Neural crest cell (in vitro differentiated cells): Measurements from ENCODE around the gene HSP90AB1. TPM values are rescaled to one million over a fixed set of nuclear protein-coding genes. Genes with fewer than 3 reads are reported as not detected.

Source experiments
- DNase-seq: peaks from one replicate; pipeline ENCODE4 v3.0.0; 2021; ENCODE audit warnings: low read depth, mixed read lengths, low spot score
- H3K27ac Mint-ChIP-seq: one replicate; pipeline ENCODE4 v1.8.0; 2021; ENCODE audit warnings: mild to moderate bottlenecking, mixed read lengths; ENCODE audit not compliant: unreplicated experiment
- H3K27me3 Mint-ChIP-seq: 2 replicates; pipeline ENCODE4 v1.8.0; 2021; ENCODE audit warnings: low read depth, mild to moderate bottlenecking, mixed read lengths
- H3K36me3 Mint-ChIP-seq: 2 replicates; pipeline ENCODE4 v1.8.0; 2021; ENCODE audit warnings: low read depth, mild to moderate bottlenecking, mixed read lengths
- H3K4me1 Mint-ChIP-seq: 2 replicates; pipeline ENCODE4 v1.8.0; 2021; ENCODE audit warnings: mixed read lengths
- H3K4me3 Mint-ChIP-seq: one replicate; pipeline ENCODE4 v1.8.0; 2021; ENCODE audit warnings: mild to moderate bottlenecking, mixed read lengths
- H3K9me3 Mint-ChIP-seq: 2 replicates; pipeline ENCODE4 v1.8.0; 2021; ENCODE audit warnings: mixed read lengths
- total RNA-seq: library from RNA; stranded (reverse); gene quantifications from 2 replicates; pipeline ENCODE4 v1.2.1, GENCODE V29; 2021
- TF ChIP-seq, protein P1 (sequence below): fragments of 200-600 bp; sonication (generic); conservative IDR thresholded peaks from 2 replicates; pipeline ENCODE4 v1.5.0; 2021; ENCODE audit warnings: antibody characterized with exemption, mild to moderate bottlenecking

The HSP90AB1 gene
- total RNA-seq, 1 donor from 2014 or later: 1,508 TPM

DNA sequence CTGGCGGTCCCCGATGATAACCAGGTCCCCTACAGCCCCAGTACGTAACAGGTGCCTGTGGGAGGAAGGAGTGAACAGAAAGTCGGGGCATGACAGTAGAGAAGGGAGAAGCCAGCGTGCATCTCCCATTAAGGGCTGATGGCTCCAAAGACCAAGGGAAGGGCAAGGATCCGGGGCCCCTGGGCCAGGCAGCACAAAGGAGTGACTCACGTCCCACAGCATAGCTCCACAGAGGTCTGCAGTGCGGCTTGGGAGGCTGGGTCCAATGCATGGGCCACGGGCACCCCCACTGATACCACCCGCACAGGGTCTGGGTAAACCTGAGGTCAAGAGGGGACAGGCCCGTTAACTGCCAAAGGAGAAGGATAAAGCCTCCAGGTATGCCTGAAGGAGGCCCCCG, 56.0 kb downstream of the HSP90AB1 start:
- Mint-ChIP-seq H3K27ac (no peak overlapping the region), H3K9me3 (no peaks in the 10 kb centered on the region), H3K4me1 (peaks cover 12% of the 10 kb centered on the region), H3K4me3 (no peak overlapping the region), H3K36me3 (peaks cover 14% of the 10 kb centered on the region), H3K27me3 (peaks cover 16% of the 10 kb centered on the region)
- DNase-seq: no peak
- TF ChIP-seq, protein P1, sequence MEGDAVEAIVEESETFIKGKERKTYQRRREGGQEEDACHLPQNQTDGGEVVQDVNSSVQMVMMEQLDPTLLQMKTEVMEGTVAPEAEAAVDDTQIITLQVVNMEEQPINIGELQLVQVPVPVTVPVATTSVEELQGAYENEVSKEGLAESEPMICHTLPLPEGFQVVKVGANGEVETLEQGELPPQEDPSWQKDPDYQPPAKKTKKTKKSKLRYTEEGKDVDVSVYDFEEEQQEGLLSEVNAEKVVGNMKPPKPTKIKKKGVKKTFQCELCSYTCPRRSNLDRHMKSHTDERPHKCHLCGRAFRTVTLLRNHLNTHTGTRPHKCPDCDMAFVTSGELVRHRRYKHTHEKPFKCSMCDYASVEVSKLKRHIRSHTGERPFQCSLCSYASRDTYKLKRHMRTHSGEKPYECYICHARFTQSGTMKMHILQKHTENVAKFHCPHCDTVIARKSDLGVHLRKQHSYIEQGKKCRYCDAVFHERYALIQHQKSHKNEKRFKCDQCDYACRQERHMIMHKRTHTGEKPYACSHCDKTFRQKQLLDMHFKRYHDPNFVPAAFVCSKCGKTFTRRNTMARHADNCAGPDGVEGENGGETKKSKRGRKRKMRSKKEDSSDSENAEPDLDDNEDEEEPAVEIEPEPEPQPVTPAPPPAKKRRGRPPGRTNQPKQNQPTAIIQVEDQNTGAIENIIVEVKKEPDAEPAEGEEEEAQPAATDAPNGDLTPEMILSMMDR: no peak

Other genes with a start within 250 kb of the HSP90AB1 start
- gene MRPL14, start 119.6 kb upstream of the HSP90AB1 start, total RNA-seq: 62.9 and 65.5 TPM in 2 replicates
- gene TMEM63B, start 119.5 kb upstream of the HSP90AB1 start, total RNA-seq: 47.0 and 51.2 TPM in 2 replicates
- not detected in 2 replicates for gene CAPN11, start 88.3 kb upstream of the HSP90AB1 start, total RNA-seq
- gene MYMX, start 30.2 kb upstream of the HSP90AB1 start, total RNA-seq: not detected in 2 replicates
- 54.8 and 55.0 TPM in 2 replicates for gene SLC29A1, start 23.5 kb upstream of the HSP90AB1 start, total RNA-seq
- gene SLC35B2, start 10.4 kb downstream of the HSP90AB1 start, total RNA-seq: 70.5 and 77.7 TPM in 2 replicates
- gene NFKBIE, start 18.4 kb downstream of the HSP90AB1 start, total RNA-seq: 16.1 and 20.2 TPM in 2 replicates
- 19.0 and 21.2 TPM in 2 replicates for gene TMEM151B, start 23.3 kb downstream of the HSP90AB1 start, total RNA-seq
- gene AARS2, start 66.2 kb downstream of the HSP90AB1 start, total RNA-seq: 32.1 and 33.6 TPM in 2 replicates
- gene SPATS1, start 95.5 kb downstream of the HSP90AB1 start, total RNA-seq: not detected in 2 replicates
- gene CDC5L, start 140.6 kb downstream of the HSP90AB1 start, total RNA-seq: 36.2 and 39.0 TPM in 2 replicates